22Rv1 (cell line): Measurements from ENCODE around the gene DTD1.

Experiments
- ZFX ChIP-seq: fragments of 450-650 bp; IDR thresholded peaks from 2 replicates; pipeline ENCODE4 v1.6.1; 2017; ENCODE audit warnings: antibody characterized with exemption, borderline replicate concordance
- TF ChIP-seq, protein P1 (sequence below): fragments of 450-650 bp; IDR thresholded peaks from 2 replicates; pipeline ENCODE4 v1.5.1; 2017; ENCODE audit warnings: mild to moderate bottlenecking

DNA sequence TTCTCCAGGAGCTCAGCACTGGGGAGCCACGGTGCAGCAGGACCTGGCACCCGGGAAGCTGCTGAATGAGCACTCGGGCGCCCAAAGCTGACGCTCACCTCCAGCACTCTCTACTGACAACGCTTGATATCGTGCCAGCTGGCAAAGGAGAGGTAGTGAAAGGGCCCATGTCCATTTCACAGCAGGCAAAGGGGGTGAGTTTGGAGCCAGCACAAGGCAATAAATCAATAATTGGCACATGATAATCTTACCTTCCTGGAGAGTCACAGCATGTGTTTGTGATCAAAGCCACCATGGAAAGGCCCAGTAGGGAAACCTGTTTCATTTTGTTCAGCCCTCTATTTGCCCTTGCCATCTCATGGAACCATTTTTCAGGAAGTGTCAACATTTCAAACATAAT lies 43.9 kb upstream of the DTD1 start:
- TF ChIP-seq, protein P1, sequence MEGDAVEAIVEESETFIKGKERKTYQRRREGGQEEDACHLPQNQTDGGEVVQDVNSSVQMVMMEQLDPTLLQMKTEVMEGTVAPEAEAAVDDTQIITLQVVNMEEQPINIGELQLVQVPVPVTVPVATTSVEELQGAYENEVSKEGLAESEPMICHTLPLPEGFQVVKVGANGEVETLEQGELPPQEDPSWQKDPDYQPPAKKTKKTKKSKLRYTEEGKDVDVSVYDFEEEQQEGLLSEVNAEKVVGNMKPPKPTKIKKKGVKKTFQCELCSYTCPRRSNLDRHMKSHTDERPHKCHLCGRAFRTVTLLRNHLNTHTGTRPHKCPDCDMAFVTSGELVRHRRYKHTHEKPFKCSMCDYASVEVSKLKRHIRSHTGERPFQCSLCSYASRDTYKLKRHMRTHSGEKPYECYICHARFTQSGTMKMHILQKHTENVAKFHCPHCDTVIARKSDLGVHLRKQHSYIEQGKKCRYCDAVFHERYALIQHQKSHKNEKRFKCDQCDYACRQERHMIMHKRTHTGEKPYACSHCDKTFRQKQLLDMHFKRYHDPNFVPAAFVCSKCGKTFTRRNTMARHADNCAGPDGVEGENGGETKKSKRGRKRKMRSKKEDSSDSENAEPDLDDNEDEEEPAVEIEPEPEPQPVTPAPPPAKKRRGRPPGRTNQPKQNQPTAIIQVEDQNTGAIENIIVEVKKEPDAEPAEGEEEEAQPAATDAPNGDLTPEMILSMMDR = no peak
- TF ChIP-seq ZFX = no peak
